ENCODE data around the gene GORASP2.

DNA sequence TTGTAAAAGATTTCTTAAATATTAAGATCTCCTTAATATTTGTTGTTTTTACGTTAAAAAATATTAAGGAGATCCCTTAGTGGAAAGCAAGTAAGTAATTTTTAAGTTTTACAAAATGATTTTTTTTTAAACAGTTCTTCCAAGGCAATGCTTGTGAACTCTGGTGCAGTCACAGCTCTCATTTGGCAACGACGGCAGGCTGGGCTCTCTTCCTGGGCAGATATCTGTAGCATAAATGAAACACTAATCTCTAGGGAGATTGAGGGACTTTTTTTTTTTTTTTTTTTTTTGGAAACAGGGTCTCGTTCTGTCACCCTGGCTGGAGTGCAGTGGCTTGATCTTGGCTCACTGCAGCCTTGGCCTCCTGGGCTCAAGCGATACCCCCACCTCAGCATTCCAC lies 38.5 kb downstream of the GORASP2 start:
- TF ChIP-seq GATA2 (IDR thresholded peaks at IDR 0.05; ENCODE audit: low read depth, low read length) = no peak
- TF ChIP-seq GATA3 (IDR thresholded peaks at IDR 0.05; ENCODE audit: low read depth, low read length) = no peak
